Measurements from ENCODE around the gene URGCP. TPM values are rescaled to one million over a fixed set of nuclear protein-coding genes. Genes with fewer than 3 reads are reported as not detected.

Gene URGCP
- total and polyA plus RNA-seq, 2 of the 4 experiments (the other 2 are of a cell fraction) = 22.0 to 25.5 TPM

DNA sequence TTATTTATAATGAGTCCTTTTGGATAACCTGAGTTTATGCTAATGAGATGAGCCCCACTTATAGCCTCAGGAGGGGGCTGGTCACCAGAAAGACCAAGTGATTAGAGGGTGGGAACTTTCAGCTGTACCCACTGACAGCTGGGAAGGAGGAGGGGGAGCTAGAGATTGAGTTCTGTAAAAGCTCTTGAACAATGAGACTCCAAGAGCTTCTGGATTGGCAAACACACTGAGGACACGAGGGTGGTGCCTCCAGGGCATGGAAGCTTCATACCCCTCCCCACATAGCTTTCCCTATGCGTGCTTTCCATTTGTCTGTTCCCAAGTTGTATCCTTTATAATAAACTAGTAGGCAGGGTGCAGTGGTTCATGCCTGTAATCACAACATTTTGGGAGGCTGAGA lies 57.3 kb downstream of the URGCP start:
- no peak overlapping the region for H4K8ac ChIP-seq (ENCODE audit: low read depth in 2 of 2, low read length in 2 of 2)
- no CpG with 5 or more reads among the region's 2 CpGs for WGBS, 2 experiments (ENCODE audit: extremely low coverage in 2 of 2, insufficient read length in 1 of 2)
- intact Hi-C loops (cut with micrococcal nuclease) (no loop called here), dilution Hi-C loops (cut with HindIII; ENCODE audit: low sequenced_read_pairs, unreplicated experiment) (no loop called here), in situ Hi-C loops (cut with MboI; ENCODE audit: low sequenced_read_pairs) (loop anchor here (25.0 kb wide), 1 partner anchor 912 kb away; the partner anchor contains the start of genes MRPL32 and PSMA2)
- no peak overlapping the region for H2BK20ac ChIP-seq (ENCODE audit: low read depth, low read length)
- no peak overlapping the region for H3K27ac ChIP-seq (ENCODE audit: insufficient read depth, low read length)
- H2AK5ac ChIP-seq (ENCODE audit: low read depth, low read length) = no peak overlapping the region
- H3K9ac ChIP-seq (ENCODE audit: low read depth, low read length) = no peak overlapping the region
- no peak overlapping the region for H3K18ac ChIP-seq (ENCODE audit: low read depth, low read length)
- no peak overlapping the region for H3K23ac ChIP-seq (ENCODE audit: low read depth, low read length)
- no peak overlapping the region for H2BK15ac ChIP-seq (ENCODE audit: low read depth, low read length)
- no peaks in the 10 kb centered on the region for H3K9me1 ChIP-seq (ENCODE audit: insufficient read depth, low read length)
- no peak overlapping the region for H2BK120ac ChIP-seq (ENCODE audit: low read depth, low read length)
- H3K4me2 ChIP-seq (ENCODE audit: low read depth, low read length) = no peak overlapping the region
- H3K36me3 ChIP-seq (ENCODE audit: control insufficient read depth, insufficient read depth, low read length) = no peaks in the 10 kb centered on the region
- no peaks in the 10 kb centered on the region for H3K4me1 ChIP-seq (ENCODE audit: control insufficient read depth, insufficient read depth, low read length)
- no peak for ATAC-seq (ENCODE audit: low read depth)
- no peak for DNase-seq
- ChIA-PET POLR2A (ENCODE audit: unreplicated experiment) (no interaction called here), CTCF (interaction anchor here (0.6 to 2.3 kb wide), 2 partner anchors 10 to 21 kb away, joined by 3 to 10 read pairs; no protein-coding TSS in a partner anchor)
- no peaks in the 10 kb centered on the region for H3K79me1 ChIP-seq (ENCODE audit: low read depth in 1 of 2, low read length in 2 of 2)
- H4K5ac ChIP-seq (ENCODE audit: low read depth, low read length) = no peak overlapping the region
- H2AFZ ChIP-seq (replicated peaks; ENCODE audit: low read length, poor library complexity) = no peak overlapping the region
- no peak overlapping the region for H3K56ac ChIP-seq (ENCODE audit: extremely low read depth, insufficient read depth, low read length)
- peaks cover 5% of the 10 kb centered on the region; the same call in 1 of the 2 replicates for H3K27me3 ChIP-seq (ENCODE audit: control insufficient read depth, insufficient read depth, low read length)
- H3K4ac ChIP-seq (ENCODE audit: low read depth, low read length) = no peak overlapping the region
- no peak overlapping the region for H3K4me3 ChIP-seq (ENCODE audit: insufficient read depth, low read depth, low read length)
- TF ChIP-seq, protein P1, sequence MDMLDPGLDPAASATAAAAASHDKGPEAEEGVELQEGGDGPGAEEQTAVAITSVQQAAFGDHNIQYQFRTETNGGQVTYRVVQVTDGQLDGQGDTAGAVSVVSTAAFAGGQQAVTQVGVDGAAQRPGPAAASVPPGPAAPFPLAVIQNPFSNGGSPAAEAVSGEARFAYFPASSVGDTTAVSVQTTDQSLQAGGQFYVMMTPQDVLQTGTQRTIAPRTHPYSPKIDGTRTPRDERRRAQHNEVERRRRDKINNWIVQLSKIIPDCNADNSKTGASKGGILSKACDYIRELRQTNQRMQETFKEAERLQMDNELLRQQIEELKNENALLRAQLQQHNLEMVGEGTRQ (IDR thresholded peaks at IDR 0.05; ENCODE audit: low read depth, low read length) = no peak
- H4K91ac ChIP-seq (ENCODE audit: insufficient read depth, low read depth, low read length) = no peak overlapping the region
- no peaks in the 10 kb centered on the region for H4K20me1 ChIP-seq (ENCODE audit: insufficient read depth, low read length)
- no peak overlapping the region for H3K14ac ChIP-seq (replicated peaks; ENCODE audit: low read depth, low read length)
- no peak overlapping the region for H2AK9ac ChIP-seq (replicated peaks; ENCODE audit: low read depth, low read length, poor library complexity)
- H2BK5ac ChIP-seq (ENCODE audit: low read depth, low read length, poor library complexity, severe bottlenecking) = no peak overlapping the region
- no peaks in the 10 kb centered on the region; the same call in 1 of the 2 replicates for H3K9me3 ChIP-seq (ENCODE audit: control insufficient read depth, insufficient read depth, low read length)
- no TSS peak for BruUV-seq (replicated peaks)
